ENCODE measurements around the gene WDTC1.
"Not testable (repeated sequence)": the region's sequence is repeated elsewhere in the genome, so short reads cannot be mapped to it uniquely, and the experiment has no call there.

GRCh38 chr1:27207238-27207637 is 27.2 kb upstream of the WDTC1 start:
- TF ChIP-seq CTCF, POLR2A (IDR thresholded peaks at IDR 0.05): not testable (repeated sequence)

Measured in gastroesophageal sphincter (tissue), 3 donors.